HL-60 (cell line): ENCODE data around the gene MPP3.

Source experiments
- DNase-seq, 2 experiments: peaks; one replicate each; pipeline ENCODE4 v3.0.0-alpha.2; 2010 to 2020; ENCODE audit warnings: low read depth in 1 of 2, low spot score in 1 of 2
- H3K27ac ChIP-seq: fragments of 250-450 bp; sonication (Bioruptor Pico); replicated peaks from 2 replicates; pipeline ENCODE4 v1.5.1; 2020; ENCODE audit warnings: mild to moderate bottlenecking, moderate library complexity
- H3K27me3 ChIP-seq: fragments of 250-450 bp; sonication (Bioruptor Pico); 2 replicates; pipeline ENCODE4 v1.5.1; 2021; ENCODE audit warnings: mild to moderate bottlenecking, moderate library complexity; ENCODE audit not compliant: insufficient read depth, poor library complexity, severe bottlenecking
- H3K4me3 ChIP-seq: replicated peaks from 2 replicates; pipeline ENCODE4 v1.5.1; 2011; ENCODE audit warnings: mild to moderate bottlenecking, control low read depth, low read length; ENCODE audit not compliant: insufficient read depth
- CTCF ChIP-seq: IDR thresholded peaks from one replicate; pipeline ENCODE4 v1.5.1; 2011; ENCODE audit warnings: low read length, control low read depth, inconsistent platforms; ENCODE audit not compliant: insufficient read depth
- GABPA ChIP-seq: IDR thresholded peaks from 2 replicates; pipeline ENCODE4 v1.6.1; 2012; ENCODE audit warnings: low read depth
- POLR2AphosphoS5 ChIP-seq: IDR thresholded peaks from 2 replicates; pipeline ENCODE4 v1.6.1; 2012; ENCODE audit warnings: low read depth
- REST ChIP-seq: IDR thresholded peaks from 2 replicates; pipeline ENCODE4 v1.6.1; 2012; ENCODE audit warnings: low read depth; ENCODE audit not compliant: insufficient replicate concordance
- SPI1 ChIP-seq: IDR thresholded peaks from 2 replicates; pipeline ENCODE4 v1.6.1; 2012; ENCODE audit warnings: low read depth, mild to moderate bottlenecking, borderline replicate concordance

Gene MPP3

GRCh38 chr17:43822570-43823190 is 10.3 kb downstream of the MPP3 start:
- Histone ChIP-seq H3K27ac (no peak overlapping the region), H3K4me3 (no peak overlapping the region), H3K27me3 (no peaks in the 10 kb centered on the region)
- TF ChIP-seq SPI1 (no peak), CTCF (no peak), POLR2AphosphoS5 (no peak), GABPA (no peak), REST (no peak)
- no peak for DNase-seq

- no peak overlapping the region for H3K27ac ChIP-seq
- H3K27me3 ChIP-seq = no peaks in the 10 kb centered on the region
- no peak overlapping the region for H3K4me3 ChIP-seq
- DNase-seq = no peak
- TF ChIP-seq CTCF (no peak), POLR2AphosphoS5 (no peak), GABPA (no peak), REST (no peak), SPI1 (no peak)
Measured at GRCh38 chr17:43820759-43821158, 12.2 kb downstream of the MPP3 start.

- no peaks in the 10 kb centered on the region for H3K27me3 ChIP-seq
- no peak overlapping the region for H3K4me3 ChIP-seq
- no peak for TF ChIP-seq SPI1
- no peak for TF ChIP-seq GABPA
- no peak overlapping the region for H3K27ac ChIP-seq
- no peak for DNase-seq
Measured at GRCh38 chr17:43818966-43819365, 14.0 kb downstream of the MPP3 start.

GRCh38 chr17:43817826-43818225 is 15.1 kb downstream of the MPP3 start:
- TF ChIP-seq REST (no peak), SPI1 (no peak), GABPA (no peak), POLR2AphosphoS5 (no peak), CTCF (no peak)
- Histone ChIP-seq H3K4me3 (no peak overlapping the region), H3K27ac (no peak overlapping the region), H3K27me3 (no peaks in the 10 kb centered on the region)
- no peak for DNase-seq
